Fibroblast of the aortic adventitia (primary cell): ENCODE data around the gene LCORL. TPM values are rescaled to one million over a fixed set of nuclear protein-coding genes. Genes with fewer than 3 reads are reported as not detected.
"Not testable (repeated sequence)": the region's sequence is repeated elsewhere in the genome, so short reads cannot be mapped to it uniquely, and the experiment has no call there.

Experiments
- DNase-seq: peaks from one replicate; pipeline ENCODE4 v3.0.0-alpha.2; 2010; ENCODE audit warnings: low read depth
- H3K4me3 ChIP-seq: 2 replicates; pipeline ENCODE4 v1.5.1; 2011; ENCODE audit warnings: low read depth, mild to moderate bottlenecking, control low read depth, low read length, moderate library complexity
- CTCF ChIP-seq: IDR thresholded peaks from 2 replicates; pipeline ENCODE4 v1.5.1; 2011; ENCODE audit warnings: mild to moderate bottlenecking, low read length, control low read depth, inconsistent platforms; ENCODE audit not compliant: insufficient read depth
- total RNA-seq: library from RNA; depleted of rRNA; stranded (reverse); fragments of >200 nt; gene quantifications from 2 replicates; pipeline ENCODE4 v1.2.3, GENCODE V29; 2012; ENCODE audit warnings: low replicate concordance

LCORL gene
- total RNA-seq, 1 donor, result 11.0 TPM

- no peak for DNase-seq
- no peak overlapping the region for H3K4me3 ChIP-seq
- TF ChIP-seq CTCF, result no peak
Measured at GRCh38 chr4:18039113-18039512, 17.6 kb upstream of the LCORL start.

- H3K4me3 ChIP-seq, DNase-seq: not testable (repeated sequence)
Measured at GRCh38 chr4:18036369-18036768, 14.8 kb upstream of the LCORL start.

GRCh38 chr4:18034099-18034498 lies 12.5 kb upstream of the LCORL start:
- no peak overlapping the region for H3K4me3 ChIP-seq
- TF ChIP-seq CTCF, result no peak
- peak; percentile 33 for DNase-seq

GRCh38 chr4:18033111-18034085 lies 11.8 kb upstream of the LCORL start:
- DNase-seq, result peak; percentile 29
- no peak for TF ChIP-seq CTCF
- no peak overlapping the region for H3K4me3 ChIP-seq

- no peak for TF ChIP-seq CTCF
- H3K4me3 ChIP-seq, result no peak overlapping the region
- no peak for DNase-seq
Measured at GRCh38 chr4:18025288-18025687, 3.7 kb upstream of the LCORL start.

- peak overlapping the region; percentile 95 for H3K4me3 ChIP-seq
- TF ChIP-seq CTCF, result no peak
- DNase-seq, result peak; percentile 12
Measured at GRCh38 chr4:18022572-18023050, 1.1 kb upstream of the LCORL start.

GRCh38 chr4:18021470-18021719 lies 160 bp downstream of the LCORL start:
- H3K4me3 ChIP-seq, result peak overlapping the region; percentile 95
- TF ChIP-seq CTCF, result no peak
- DNase-seq, result peak; percentile 13
